DMS53 treated with DMSO at 0.1 percent for 48 hours (cell line): Measurements from ENCODE around the gene CEMIP.

Source experiments
- DNase-seq: peaks from one replicate; lab custom pipeline; 2025; ENCODE audit not compliant: unreplicated experiment; lab: John Stamatoyannopoulos, UW

CEMIP gene

GRCh38 chr15:80998251-80998650 lies 219.1 kb downstream of the CEMIP start:
- no peak for DNase-seq

GRCh38 chr15:80999623-81000036 lies 220.5 kb downstream of the CEMIP start:
- peak; percentile 42 for DNase-seq

- peak; percentile 27 for DNase-seq
Observed at GRCh38 chr15:81000144-81000623, 221.0 kb downstream of the CEMIP start.

GRCh38 chr15:81000624-81001151 lies 221.5 kb downstream of the CEMIP start, which contains the start of gene TLNRD1:
Gene TLNRD1 (plus strand): TSS chr15:81000923. CDS start chr15:81002272, 1,349 bp downstream.
- DNase-seq: peak; percentile 59
